Thyroid gland (tissue), 4 donors: ENCODE measurements around the gene ZC3H7A. TPM values are rescaled to one million over a fixed set of nuclear protein-coding genes. Genes with fewer than 3 reads are reported as not detected.
"Not testable (repeated sequence)": the region's sequence is repeated elsewhere in the genome, so short reads cannot be mapped to it uniquely, and the experiment has no call there.

Source experiments
- DNase-seq, 2 donors: peaks; one replicate each; pipeline ENCODE4 v3.0.0-alpha.2; 2019
- H3K27ac ChIP-seq, 3 donors: fragments of 200-600 bp; sonication (generic); 1 replicate in 2 of 3; 2 replicates in 1 of 3; pipeline ENCODE4 v1.5.1; 2016 to 2019; ENCODE audit warnings: mild to moderate bottlenecking in 1 of 3, moderate library complexity in 1 of 3
- H3K27me3 ChIP-seq: fragments of 200-600 bp; sonication (generic); one replicate; pipeline ENCODE4 v1.5.1; 2019
- H3K36me3 ChIP-seq, 2 donors: fragments of 200-600 bp; sonication (generic); one replicate each; pipeline ENCODE4 v1.5.1; 2016 to 2019
- H3K4me1 ChIP-seq, 2 donors: fragments of 200-600 bp; sonication (generic); one replicate each; pipeline ENCODE4 v1.5.1; 2017 to 2019
- H3K4me3 ChIP-seq, 3 donors: fragments of 200-600 bp; sonication (generic); replicated peaks in 1 of 3; 1 replicate in 2 of 3; 2 replicates in 1 of 3; pipeline ENCODE4 v1.5.1; 2016; ENCODE audit warnings: mild to moderate bottlenecking in 1 of 3
- H3K9me3 ChIP-seq: fragments of 200-600 bp; sonication (generic); one replicate; pipeline ENCODE4 v1.5.1; 2017
- POLR2A ChIP-seq, 2 donors: fragments of 450-650 bp; IDR thresholded peaks; one replicate each; pipeline ENCODE4 v1.6.1; 2017; ENCODE audit warnings: antibody characterized with exemption in 2 of 2, mild to moderate bottlenecking in 2 of 2, moderate library complexity in 1 of 2
- WGBS, 2 donors: methylation state at CpG; one replicate each; pipeline ENCODE4 v1.1.5; 2017; 5-methylcytosine and 5-hydroxymethylcytosine counted together
- intact Hi-C: fragments of 100-400 bp; cut with DNase I; formaldehyde crosslinking; loops from one replicate; pipeline ENCODE4 v1.15.1; 2023
- total RNA-seq, 4 donors: library from RNA; depleted of rRNA; stranded (reverse); fragments of >200 nt; gene quantifications; one replicate each; pipeline ENCODE4 v1.2.3, GENCODE V29; 2016
- TF ChIP-seq, protein P1 (sequence below), 6 experiments: fragments of 200-600 bp in 3 of 6; fragments of 450-650 bp in 3 of 6; sonication (generic) in 3 of 6; IDR thresholded peaks; one replicate each; pipeline ENCODE4 v1.5.1; 2016 to 2019; ENCODE audit warnings: antibody characterized with exemption in 6 of 6, mild to moderate bottlenecking in 2 of 6, inconsistent platforms in 1 of 6, moderate library complexity in 1 of 6

ZC3H7A gene
- total RNA-seq, 4 donors from 2014 or later: 48.9 to 105 (median 62.7) TPM

DNA sequence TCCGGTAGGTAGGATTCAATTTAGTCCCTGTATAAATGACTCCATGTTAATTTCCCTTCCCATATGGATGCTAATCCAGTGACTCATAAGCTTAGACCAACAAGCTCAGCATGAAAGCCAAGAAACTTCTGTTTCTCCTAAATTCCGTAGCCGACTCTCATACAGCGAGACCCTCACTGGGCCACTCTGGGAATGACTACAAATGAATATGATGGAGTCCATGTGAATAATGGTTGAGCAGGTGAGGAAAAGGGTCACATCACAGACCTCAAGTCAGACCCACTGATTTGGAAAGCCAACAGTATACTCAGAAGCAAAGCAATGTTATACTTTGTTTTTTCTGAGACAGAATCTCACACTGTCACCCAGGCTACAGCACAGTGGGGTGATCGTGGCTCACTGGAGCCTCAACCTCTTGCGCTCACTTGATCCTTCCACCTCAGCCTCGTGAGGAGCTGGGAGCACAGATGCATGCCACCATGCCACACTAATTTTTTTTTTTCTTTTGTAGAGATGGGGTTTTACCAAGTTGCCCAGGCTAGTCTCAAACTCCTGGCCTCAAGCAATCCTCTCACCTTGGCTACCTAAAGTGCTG lies 39.7 kb upstream of the ZC3H7A start:
- H3K4me1 ChIP-seq: no peaks in the 10 kb centered on the region
- H3K4me3 ChIP-seq: no peak overlapping the region
- H3K36me3 ChIP-seq: peaks cover 49 to 53% of the 10 kb centered on the region in 2 donors
- no peaks in the 10 kb centered on the region for H3K27me3 ChIP-seq
- no peak for DNase-seq
- WGBS, 2 donors: 92 to 94% methylated on average over 7 of the region's 7 CpGs
- intact Hi-C loops: no loop called here
- no peak overlapping the region for H3K27ac ChIP-seq
- no peaks in the 10 kb centered on the region for H3K9me3 ChIP-seq
- no peak for TF ChIP-seq POLR2A (IDR thresholded peaks at IDR 0.05)

GRCh38 chr16:11835891-11836649 lies 39.0 kb upstream of the ZC3H7A start:
- TF ChIP-seq, protein P1, sequence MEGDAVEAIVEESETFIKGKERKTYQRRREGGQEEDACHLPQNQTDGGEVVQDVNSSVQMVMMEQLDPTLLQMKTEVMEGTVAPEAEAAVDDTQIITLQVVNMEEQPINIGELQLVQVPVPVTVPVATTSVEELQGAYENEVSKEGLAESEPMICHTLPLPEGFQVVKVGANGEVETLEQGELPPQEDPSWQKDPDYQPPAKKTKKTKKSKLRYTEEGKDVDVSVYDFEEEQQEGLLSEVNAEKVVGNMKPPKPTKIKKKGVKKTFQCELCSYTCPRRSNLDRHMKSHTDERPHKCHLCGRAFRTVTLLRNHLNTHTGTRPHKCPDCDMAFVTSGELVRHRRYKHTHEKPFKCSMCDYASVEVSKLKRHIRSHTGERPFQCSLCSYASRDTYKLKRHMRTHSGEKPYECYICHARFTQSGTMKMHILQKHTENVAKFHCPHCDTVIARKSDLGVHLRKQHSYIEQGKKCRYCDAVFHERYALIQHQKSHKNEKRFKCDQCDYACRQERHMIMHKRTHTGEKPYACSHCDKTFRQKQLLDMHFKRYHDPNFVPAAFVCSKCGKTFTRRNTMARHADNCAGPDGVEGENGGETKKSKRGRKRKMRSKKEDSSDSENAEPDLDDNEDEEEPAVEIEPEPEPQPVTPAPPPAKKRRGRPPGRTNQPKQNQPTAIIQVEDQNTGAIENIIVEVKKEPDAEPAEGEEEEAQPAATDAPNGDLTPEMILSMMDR (IDR thresholded peaks at IDR 0.05): no peak
- no peak for TF ChIP-seq POLR2A (IDR thresholded peaks at IDR 0.05)
- H3K36me3 ChIP-seq: peaks cover 42 to 46% of the 10 kb centered on the region in 2 donors
- WGBS, 2 donors: 59 to 65% methylated on average over 9 of the region's 9 CpGs
- no peaks in the 10 kb centered on the region for H3K4me1 ChIP-seq
- DNase-seq: no peak
- intact Hi-C loops: no loop called here
- H3K4me3 ChIP-seq: no peak overlapping the region
- no peak overlapping the region for H3K27ac ChIP-seq
- H3K9me3 ChIP-seq: no peaks in the 10 kb centered on the region
- H3K27me3 ChIP-seq: no peaks in the 10 kb centered on the region

- no peak for TF ChIP-seq POLR2A (IDR thresholded peaks at IDR 0.05)
- TF ChIP-seq, protein P1 (IDR thresholded peaks at IDR 0.05): no peak
Observed at GRCh38 chr16:11835309-11835708, 38.3 kb upstream of the ZC3H7A start.

GRCh38 chr16:11833951-11834695 lies 37.1 kb upstream of the ZC3H7A start:
- DNase-seq: no peak
- peaks cover 26 to 27% of the 10 kb centered on the region in 2 donors for H3K36me3 ChIP-seq
- no peaks in the 10 kb centered on the region for H3K4me1 ChIP-seq
- H3K27me3 ChIP-seq: no peaks in the 10 kb centered on the region
- TF ChIP-seq, protein P1 (IDR thresholded peaks at IDR 0.05): no peak
- TF ChIP-seq POLR2A (IDR thresholded peaks at IDR 0.05): no peak
- 76 to 90% methylated on average over 6 of the region's 6 CpGs for WGBS, 2 donors
- H3K9me3 ChIP-seq: no peaks in the 10 kb centered on the region
- H3K27ac ChIP-seq: no peak overlapping the region
- intact Hi-C loops: no loop called here
- H3K4me3 ChIP-seq: no peak overlapping the region

More at GRCh38 chr16:11835309-11835708, 38.3 kb upstream of the ZC3H7A start:
- DNase-seq: no peak
- intact Hi-C loops: no loop called here
- WGBS, 2 donors: 92 to 100% methylated on average over 2 to 4 of the region's 4 CpGs
- Histone ChIP-seq H3K36me3 (peaks cover 36 to 39% of the 10 kb centered on the region in 2 donors), H3K4me1 (no peaks in the 10 kb centered on the region), H3K9me3 (no peaks in the 10 kb centered on the region), H3K27ac (no peak overlapping the region), H3K4me3 (no peak overlapping the region), H3K27me3 (no peaks in the 10 kb centered on the region)

DNA sequence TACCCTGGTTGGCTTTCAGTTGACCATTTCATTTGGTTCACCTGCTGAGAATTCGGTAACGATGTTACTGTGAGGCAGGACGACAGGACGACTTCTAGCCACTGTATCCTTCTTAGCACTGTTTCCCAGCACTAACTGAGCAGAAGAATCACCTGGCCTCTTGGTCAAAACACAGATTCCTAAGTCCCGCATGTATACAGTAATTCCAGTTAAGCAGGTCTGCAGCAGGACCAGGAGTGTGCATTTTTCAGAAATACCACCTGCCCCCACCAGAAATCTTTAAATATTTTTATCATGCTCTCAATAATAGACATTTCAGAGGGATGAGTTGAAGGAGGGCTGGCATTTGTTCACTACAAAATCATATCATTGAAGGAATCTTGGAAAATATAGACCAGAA lies 31.6 kb upstream of the ZC3H7A start:
- Histone ChIP-seq H3K4me3 (no peak overlapping the region), H3K27ac (no peak overlapping the region), H3K9me3 (no peaks in the 10 kb centered on the region), H3K36me3 (no peaks in the 10 kb centered on the region), H3K27me3 (no peaks in the 10 kb centered on the region), H3K4me1 (peaks cover 0 to 9% of the 10 kb centered on the region in 2 donors)
- TF ChIP-seq, protein P1 (IDR thresholded peaks at IDR 0.05): no peak
- TF ChIP-seq POLR2A (IDR thresholded peaks at IDR 0.05): no peak
- intact Hi-C loops: no loop called here
- 79 to 93% methylated on average over 5 of the region's 5 CpGs for WGBS, 2 donors
- DNase-seq: no peak

- H3K9me3 ChIP-seq, DNase-seq, H3K36me3 ChIP-seq, H3K27me3 ChIP-seq, intact Hi-C loops, H3K4me3 ChIP-seq, H3K4me1 ChIP-seq, H3K27ac ChIP-seq: not testable (repeated sequence)
- WGBS, 2 donors: 91 to 95% methylated on average over 13 of the region's 13 CpGs
Observed at GRCh38 chr16:11825520-11826165, 28.6 kb upstream of the ZC3H7A start.
